Spinal cord (tissue), 4 donors: Measurements from ENCODE around the gene NOP16. TPM values are rescaled to one million over a fixed set of nuclear protein-coding genes. Genes with fewer than 3 reads are reported as not detected.

Source experiments
- polyA plus RNA-seq, 2 donors: library from polyadenylated mRNA; unstranded; fragments of 120-200 nt; gene quantifications; one replicate each; pipeline ENCODE4 v1.2.1, GENCODE V29; 2013; ENCODE audit not compliant: insufficient read length in 2 of 2
- small RNA-seq: library from RNA; depleted of rRNA; stranded (forward); fragments of <200 nt; gene quantifications from one replicate; pipeline ENCODE3, GENCODE V24; 2014; ENCODE audit warnings: low replicate concordance
- total RNA-seq, 2 donors: library from RNA; depleted of rRNA in 1 of 2; stranded (reverse); fragments of 120-200 nt in 1 of 2; fragments of >200 nt in 1 of 2; gene quantifications; one replicate each; pipeline versions ENCODE4 v1.2.3 to v1.2.4, GENCODE V29; 2013 to 2014

The NOP16 gene
- total and polyA plus RNA-seq, 4 donors: 5.2 to 35.8 (median 21.3) TPM

Small RNA genes lying within 50 kb of the gene (small RNA-seq; reads per million reads assigned to genes)
- 1.3 reads per million, percentile 84 among the genes with 10 or more reads in this experiment for gene MIR1271

Other genes starting within 250 kb of the NOP16 start
- 10 to 100 TPM; 12.7 to 20.1 TPM for gene SIMC1, start 150.2 kb downstream of the NOP16 start, total RNA-seq
- 10 to 100 TPM; 25.2 to 29.2 TPM for gene SIMC1, start 150.2 kb downstream of the NOP16 start, polyA plus RNA-seq
- 10 to 100 TPM; 83.6 to 92.7 TPM for gene KIAA1191, start 26.8 kb downstream of the NOP16 start, total RNA-seq
- 100 to 1,000 TPM; 171 to 181 TPM for gene KIAA1191, start 26.8 kb downstream of the NOP16 start, polyA plus RNA-seq
- 10 to 100 TPM; 22.6 to 27.2 TPM for gene ARL10, start 23.1 kb downstream of the NOP16 start, total RNA-seq
- 10 to 100 TPM; 31.3 to 39.3 TPM for gene ARL10, start 23.1 kb downstream of the NOP16 start, polyA plus RNA-seq
- gene HIGD2A, start 153 bp upstream of the NOP16 start, total RNA-seq: 100 to 1,000 TPM in 1 of 2 donors, 10 to 100 TPM in 1; 39.8 to 152 TPM
- 100 to 1,000 TPM; 134 to 135 TPM for gene HIGD2A, start 153 bp upstream of the NOP16 start, polyA plus RNA-seq
- 100 to 1,000 TPM in 1 of 2 donors, 10 to 100 TPM in 1; 70.8 to 141 TPM for gene CLTB, start 27.9 kb upstream of the NOP16 start, total RNA-seq
- gene CLTB, start 27.9 kb upstream of the NOP16 start, polyA plus RNA-seq: 100 to 1,000 TPM; 179 to 191 TPM
- gene FAF2, start 59.8 kb upstream of the NOP16 start, total RNA-seq: 10 to 100 TPM; 43.5 to 50.9 TPM
- 10 to 100 TPM; 38.0 to 40.3 TPM for gene FAF2, start 59.8 kb upstream of the NOP16 start, polyA plus RNA-seq
- 10 to 100 TPM in 1 of 2 donors, 1 to 10 TPM in 1; 8.1 to 19.2 TPM for gene RNF44, start 148.8 kb upstream of the NOP16 start, total RNA-seq
- gene RNF44, start 148.8 kb upstream of the NOP16 start, polyA plus RNA-seq: 10 to 100 TPM; 62.9 to 74.9 TPM
- gene CDHR2, start 160.7 kb upstream of the NOP16 start, total RNA-seq: under 1 TPM; 0.20 to 0.55 TPM
- 10 to 100 TPM; 21.2 to 23.0 TPM for gene CDHR2, start 160.7 kb upstream of the NOP16 start, polyA plus RNA-seq
- 10 to 100 TPM; 14.7 to 25.2 TPM for gene GPRIN1, start 221.6 kb upstream of the NOP16 start, total RNA-seq
- 10 to 100 TPM; 60.6 to 62.4 TPM for gene GPRIN1, start 221.6 kb upstream of the NOP16 start, polyA plus RNA-seq
- 10 to 100 TPM; 13.6 to 47.2 TPM for gene SNCB, start 241.9 kb upstream of the NOP16 start, total RNA-seq
- 100 to 1,000 TPM; 267 to 271 TPM for gene SNCB, start 241.9 kb upstream of the NOP16 start, polyA plus RNA-seq
- 1 to 10 TPM in 1 of 2 donors, under 1 TPM in 1; 0.44 to 1.2 TPM for gene EIF4E1B, start 242.1 kb upstream of the NOP16 start, total RNA-seq
- 1 to 10 TPM; 1.9 to 4.0 TPM for gene EIF4E1B, start 242.1 kb upstream of the NOP16 start, polyA plus RNA-seq